COLO829 (cell line): ENCODE measurements around the gene EDDM3A.
"Not testable (repeated sequence)": the region's sequence is repeated elsewhere in the genome, so short reads cannot be mapped to it uniquely, and the experiment has no call there.

Experiments used
- DNase-seq: peaks from one replicate; pipeline ENCODE4 v3.0.0; 2012; ENCODE audit warnings: low spot score

Gene EDDM3A

GRCh38 chr14:20733684-20734429, 11.8 kb upstream of the EDDM3A start:
- DNase-seq = no peak

- no peak for DNase-seq
Observed at GRCh38 chr14:20734430-20734806, 11.3 kb upstream of the EDDM3A start.

- not testable (repeated sequence) for DNase-seq
Observed at GRCh38 chr14:20738292-20738691, 7.4 kb upstream of the EDDM3A start.

GRCh38 chr14:20742132-20742531, 3.6 kb upstream of the EDDM3A start:
- DNase-seq = no peak

GRCh38 chr14:20743556-20743955, 2.1 kb upstream of the EDDM3A start:
- DNase-seq = no peak

GRCh38 chr14:20746566-20746965, 879 bp downstream of the EDDM3A start:
- DNase-seq = no peak

GRCh38 chr14:20748439-20748838, 2.8 kb downstream of the EDDM3A start:
- no peak for DNase-seq

GRCh38 chr14:20750194-20750593, 4.5 kb downstream of the EDDM3A start:
- DNase-seq = no peak

- no peak for DNase-seq
Observed at GRCh38 chr14:20751963-20752562, 6.4 kb downstream of the EDDM3A start.

GRCh38 chr14:20754308-20754707, 8.6 kb downstream of the EDDM3A start:
- DNase-seq = no peak

GRCh38 chr14:20755037-20755436, 9.3 kb downstream of the EDDM3A start:
- DNase-seq = no peak

- DNase-seq = no peak
Observed at GRCh38 chr14:20757965-20758364, 12.3 kb downstream of the EDDM3A start.

GRCh38 chr14:20759465-20759864, 13.8 kb downstream of the EDDM3A start:
- not testable (repeated sequence) for DNase-seq

GRCh38 chr14:20760950-20761349, 15.3 kb downstream of the EDDM3A start:
- DNase-seq = no peak

GRCh38 chr14:20768593-20768892, 22.9 kb downstream of the EDDM3A start:
- DNase-seq = no peak

GRCh38 chr14:20769421-20769820, 23.7 kb downstream of the EDDM3A start:
- DNase-seq = no peak

GRCh38 chr14:20772650-20773049, 27.0 kb downstream of the EDDM3A start:
- no peak for DNase-seq

- DNase-seq = peak; percentile 20
Observed at GRCh38 chr14:20774258-20774824, 28.7 kb downstream of the EDDM3A start.

GRCh38 chr14:20775043-20775442, 29.4 kb downstream of the EDDM3A start:
- DNase-seq = no peak

GRCh38 chr14:20775901-20776300, 30.2 kb downstream of the EDDM3A start:
- DNase-seq = no peak

GRCh38 chr14:20781803-20782202, 36.1 kb downstream of the EDDM3A start:
- no peak for DNase-seq

GRCh38 chr14:20782280-20782890, 36.7 kb downstream of the EDDM3A start:
- no peak for DNase-seq

GRCh38 chr14:20787025-20787424, 41.3 kb downstream of the EDDM3A start:
- DNase-seq = no peak
